HG02678 (cell line): Measurements from ENCODE around the gene MARF1.
"Not testable (repeated sequence)": the region's sequence is repeated elsewhere in the genome, so short reads cannot be mapped to it uniquely, and the experiment has no call there.

Experiments
- ATAC-seq: cut with Tn5 transposase; IDR thresholded peaks from one replicate; pipeline ENCODE4 v1.9.1; 2021; ENCODE audit warnings: mild to moderate bottlenecking, moderate library complexity; ENCODE audit not compliant: unreplicated experiment

MARF1 gene

GRCh38 chr16:15652293-15653001 lies 9.5 kb upstream of the MARF1 start:
- ATAC-seq = no peak

GRCh38 chr16:15650698-15651171 lies 7.8 kb upstream of the MARF1 start:
- peak; percentile 34 for ATAC-seq

GRCh38 chr16:15650019-15650697 lies 7.2 kb upstream of the MARF1 start, which contains the start of gene NDE1:
Gene NDE1, plus strand, starts transcription at chr16:15650245. Its CDS starts 14,534 bp downstream, at chr16:15664779.
- ATAC-seq = peak; percentile 83

- no peak for ATAC-seq
Measured at GRCh38 chr16:15649727-15650018, 6.7 kb upstream of the MARF1 start.

- ATAC-seq = not testable (repeated sequence)
Measured at GRCh38 chr16:15649311-15649710, 6.4 kb upstream of the MARF1 start.

- ATAC-seq = no peak
Measured at GRCh38 chr16:15648135-15648730, 5.3 kb upstream of the MARF1 start.

- no peak for ATAC-seq
Measured at GRCh38 chr16:15647294-15648014, 4.5 kb upstream of the MARF1 start.

- ATAC-seq = not testable (repeated sequence)
Measured at GRCh38 chr16:15646557-15647293, 3.8 kb upstream of the MARF1 start.

GRCh38 chr16:15644962-15645465 lies 2.1 kb upstream of the MARF1 start:
- ATAC-seq = not testable (repeated sequence)

GRCh38 chr16:15644267-15644961 lies 1.5 kb upstream of the MARF1 start:
- no peak for ATAC-seq

- ATAC-seq = no peak
Measured at GRCh38 chr16:15643946-15644250, 944 bp upstream of the MARF1 start.

- peak; percentile 54 for ATAC-seq
Measured at GRCh38 chr16:15642557-15643047, 352 bp downstream of the MARF1 start.

- no peak for ATAC-seq
Measured at GRCh38 chr16:15641753-15642556, 999 bp downstream of the MARF1 start.

GRCh38 chr16:15640966-15641365 lies 2.0 kb downstream of the MARF1 start:
- no peak for ATAC-seq

GRCh38 chr16:15639061-15639568 lies 3.8 kb downstream of the MARF1 start:
- ATAC-seq = no peak

GRCh38 chr16:15636392-15636873 lies 6.5 kb downstream of the MARF1 start:
- ATAC-seq = no peak

- no peak for ATAC-seq
Measured at GRCh38 chr16:15635926-15636325, 7.0 kb downstream of the MARF1 start.

GRCh38 chr16:15631730-15632409 lies 11.1 kb downstream of the MARF1 start:
- ATAC-seq = no peak
